SK-N-MC (cell line): ENCODE data around the gene PRPF6.

Experiments
- EZH2 ChIP-seq: fragments of 200-600 bp; sonication (generic); IDR thresholded peaks from one replicate; pipeline ENCODE4 v1.6.1; 2017; ENCODE audit warnings: antibody characterized with exemption
- POLR2AphosphoS5 ChIP-seq: IDR thresholded peaks from 2 replicates; pipeline ENCODE4 v1.6.1; 2012; ENCODE audit warnings: mild to moderate bottlenecking, low read depth, low read length, borderline replicate concordance

- no peak for TF ChIP-seq EZH2
- no peak for TF ChIP-seq POLR2AphosphoS5
These were observed 66.1 kb downstream of the PRPF6 start for GRCh38 chr20:64047046-64047389.
